HepG2 (cell line): ENCODE results near the gene C2orf15. TPM values are rescaled to one million over a fixed set of nuclear protein-coding genes. Genes with fewer than 3 reads are reported as not detected.

Source experiments
- CBX2 ChIP-seq, 2 experiments: fragments of 200-600 bp in 1 of 2; sonication (generic); formaldehyde crosslinking in 1 of 2; IDR thresholded peaks; 2 replicates each; pipeline versions ENCODE4 v1.7.0 to v1.8.1; 2018 to 2022; ENCODE audit warnings: low read depth in 2 of 2, low read length in 1 of 2, mild to moderate bottlenecking in 1 of 2, missing genetic modification reagents in 1 of 2
- FOXM1 ChIP-seq: sonication (generic); formaldehyde crosslinking; IDR thresholded peaks from 2 replicates; pipeline ENCODE4 v1.5.0; 2020; ENCODE audit warnings: missing genetic modification reagents
- IRF2 ChIP-seq: IDR thresholded peaks from 2 replicates; pipeline ENCODE4 v1.6.1; 2018; ENCODE audit warnings: missing genetic modification reagents, missing compliant biosample characterization
- NRL ChIP-seq: sonication (generic); formaldehyde crosslinking; IDR thresholded peaks from 2 replicates; pipeline ENCODE4 v1.5.0; 2020; ENCODE audit warnings: missing genetic modification reagents, mild to moderate bottlenecking, moderate library complexity, borderline replicate concordance
- RXRB ChIP-seq: IDR thresholded peaks from 2 replicates; pipeline ENCODE4 v1.6.1; 2016; ENCODE audit warnings: borderline replicate concordance, missing genetic modification reagents, missing compliant biosample characterization
- TBX2 ChIP-seq: sonication (generic); formaldehyde crosslinking; IDR thresholded peaks from 2 replicates; pipeline ENCODE4 v1.5.0; 2020; ENCODE audit warnings: missing genetic modification reagents, mild to moderate bottlenecking, borderline replicate concordance
- ZNF143 ChIP-seq: sonication (generic); formaldehyde crosslinking; IDR thresholded peaks from 2 replicates; pipeline ENCODE4 v1.4.0; 2020; ENCODE audit warnings: missing genetic modification reagents
- ZNF737 ChIP-seq: sonication (generic); formaldehyde crosslinking; IDR thresholded peaks from 2 replicates; pipeline ENCODE4 v1.5.0; 2020; ENCODE audit warnings: missing genetic modification reagents, mild to moderate bottlenecking, borderline replicate concordance
- polyA plus RNA-seq, 8 experiments: library from polyadenylated mRNA; depleted of rRNA in 3 of 8; stranded (reverse) in 7 of 8; unstranded in 1 of 8; fragments of >200 nt; fragmentation: Illumina TruSeq in 4 of 8; extraction: Trizol in 4 of 8; gene quantifications; 2 replicates each; pipeline versions ENCODE4 v1.2.1 to v1.2.3, GENCODE V29; 2011 to 2016; ENCODE audit warnings: low read depth in 4 of 8, missing spikeins in 1 of 8, mixed read lengths in 1 of 8; ENCODE audit not compliant: insufficient read depth in 1 of 8
- total RNA-seq, 5 experiments: library from RNA; depleted of rRNA; stranded (reverse); fragments of >200 nt; fragmentation: Illumina TruSeq; extraction: Trizol; gene quantifications; 2 replicates each; pipeline ENCODE4 v1.2.3, GENCODE V29; 2016; ENCODE audit warnings: low read depth in 1 of 5
- TF ChIP-seq, protein P1 (sequence below): sonication (generic); IDR thresholded peaks from 2 replicates; pipeline ENCODE4 v1.6.1; 2016; ENCODE audit warnings: low read depth, borderline replicate concordance
- TF ChIP-seq, protein P2 (sequence below): sonication (generic); formaldehyde crosslinking; IDR thresholded peaks from 2 replicates; pipeline ENCODE4 v1.4.0; 2020; ENCODE audit warnings: mild to moderate bottlenecking, missing genetic modification reagents
- TF ChIP-seq, protein P3 (sequence below): sonication (generic); formaldehyde crosslinking; IDR thresholded peaks from 2 replicates; pipeline ENCODE4 v1.4.0; 2020; ENCODE audit warnings: mild to moderate bottlenecking, missing genetic modification reagents
- TF ChIP-seq, protein P4 (sequence below): sonication (generic); formaldehyde crosslinking; IDR thresholded peaks from 2 replicates; pipeline ENCODE4 v1.5.1; 2020; ENCODE audit warnings: mild to moderate bottlenecking, missing genetic modification reagents, borderline replicate concordance
- TF ChIP-seq, protein P5 (sequence below): sonication (generic); formaldehyde crosslinking; conservative IDR thresholded peaks from 2 replicates; pipeline ENCODE4 v1.8.0; 2022; ENCODE audit warnings: missing genetic modification reagents
- TF ChIP-seq, protein P6 (sequence below), 2 experiments: sonication (generic) in 1 of 2; formaldehyde crosslinking in 1 of 2; IDR thresholded peaks; 2 replicates each; pipeline versions ENCODE4 v1.5.1 to v1.6.1; 2011 to 2020; ENCODE audit warnings: borderline replicate concordance in 1 of 2, low read depth in 1 of 2, low read length in 1 of 2, mild to moderate bottlenecking in 1 of 2, missing genetic modification reagents in 1 of 2, moderate library complexity in 1 of 2
- TF ChIP-seq, protein P7 (sequence below): IDR thresholded peaks from 2 replicates; pipeline ENCODE4 v1.6.1; 2018; ENCODE audit warnings: missing genetic modification reagents, mild to moderate bottlenecking, missing compliant biosample characterization

The C2orf15 gene
- total and polyA plus RNA-seq, 2 of the 13 experiments (the other 11 are each of a cell fraction or from before 2014, with no cell fraction given): 5.5 to 8.3 TPM

DNA sequence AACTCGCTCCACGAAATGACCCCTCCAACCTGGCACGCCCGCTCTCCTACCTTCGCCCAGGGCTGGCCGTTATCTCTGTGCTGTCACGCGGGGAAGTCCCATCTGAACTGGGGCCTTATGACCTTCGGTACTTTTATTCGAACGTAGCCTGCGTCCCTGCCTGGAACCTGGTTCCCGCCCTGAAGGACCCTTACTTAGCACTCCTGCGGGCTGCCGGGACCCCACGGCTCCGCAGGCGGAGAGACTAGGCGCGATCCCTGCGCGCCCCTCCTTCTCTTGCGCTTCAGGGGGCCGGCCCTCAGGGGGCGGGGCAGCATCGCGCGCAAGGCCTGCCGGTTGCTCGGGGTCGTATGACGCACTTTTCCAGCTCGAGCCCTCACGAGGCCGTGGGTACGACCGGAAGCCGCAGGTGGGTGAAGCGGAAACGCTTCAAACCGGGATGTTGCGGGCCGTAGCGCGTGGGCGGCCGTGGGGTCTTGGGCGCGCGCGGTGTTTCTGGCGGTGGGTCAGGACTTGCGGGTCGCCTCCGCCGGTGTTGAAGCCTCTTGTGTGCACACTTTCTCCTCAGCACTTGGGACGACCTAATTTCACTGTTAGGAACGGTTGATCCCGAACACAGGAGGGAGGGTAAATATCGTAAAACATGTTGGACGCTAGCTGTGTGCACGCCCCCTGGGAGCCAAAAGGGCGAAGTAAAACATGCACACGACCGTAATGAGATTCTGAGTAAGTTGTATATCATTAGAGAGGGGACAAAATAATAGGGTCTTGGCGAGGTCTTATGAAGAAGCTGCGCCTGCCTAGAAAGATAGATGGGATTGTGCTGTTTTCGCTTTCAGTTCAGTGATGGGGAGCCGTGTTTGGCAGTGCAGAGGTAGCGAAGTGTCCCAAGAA is 13.4 kb downstream of the C2orf15 start, which contains the start of the genes LIPT1 and TSGA10 (continued):
- TF ChIP-seq CBX2 (IDR thresholded peaks at IDR 0.05; ENCODE audit: low read depth, low read length) (no peak), CBX2 (CRISPR knock-in tag; IDR thresholded peaks at IDR 0.05; ENCODE audit: low read depth) (no peak), RXRB (CRISPR knock-in tag) (peak; percentile 79), FOXM1 (no peak; the same call in 1 of the 2 replicates), IRF2 (peak; percentile 95), TBX2 (peak; percentile 99), ZNF143 (CRISPR knock-in tag) (peak; percentile 95), ZNF737 (peak; percentile 35; the same call in 1 of the 2 replicates), NRL (CRISPR knock-in tag) (peak; percentile 100)
- TF ChIP-seq, protein P1, sequence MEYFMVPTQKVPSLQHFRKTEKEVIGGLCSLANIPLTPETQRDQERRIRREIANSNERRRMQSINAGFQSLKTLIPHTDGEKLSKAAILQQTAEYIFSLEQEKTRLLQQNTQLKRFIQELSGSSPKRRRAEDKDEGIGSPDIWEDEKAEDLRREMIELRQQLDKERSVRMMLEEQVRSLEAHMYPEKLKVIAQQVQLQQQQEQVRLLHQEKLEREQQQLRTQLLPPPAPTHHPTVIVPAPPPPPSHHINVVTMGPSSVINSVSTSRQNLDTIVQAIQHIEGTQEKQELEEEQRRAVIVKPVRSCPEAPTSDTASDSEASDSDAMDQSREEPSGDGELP: peak; percentile 52; the same call in 1 of the 2 replicates
- TF ChIP-seq, protein P2, sequence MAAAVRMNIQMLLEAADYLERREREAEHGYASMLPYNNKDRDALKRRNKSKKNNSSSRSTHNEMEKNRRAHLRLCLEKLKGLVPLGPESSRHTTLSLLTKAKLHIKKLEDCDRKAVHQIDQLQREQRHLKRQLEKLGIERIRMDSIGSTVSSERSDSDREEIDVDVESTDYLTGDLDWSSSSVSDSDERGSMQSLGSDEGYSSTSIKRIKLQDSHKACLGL (CRISPR knock-in tag): peak; percentile 98
- TF ChIP-seq, protein P3, sequence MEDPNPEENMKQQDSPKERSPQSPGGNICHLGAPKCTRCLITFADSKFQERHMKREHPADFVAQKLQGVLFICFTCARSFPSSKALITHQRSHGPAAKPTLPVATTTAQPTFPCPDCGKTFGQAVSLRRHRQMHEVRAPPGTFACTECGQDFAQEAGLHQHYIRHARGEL (CRISPR knock-in tag): no peak
- TF ChIP-seq, protein P4, sequence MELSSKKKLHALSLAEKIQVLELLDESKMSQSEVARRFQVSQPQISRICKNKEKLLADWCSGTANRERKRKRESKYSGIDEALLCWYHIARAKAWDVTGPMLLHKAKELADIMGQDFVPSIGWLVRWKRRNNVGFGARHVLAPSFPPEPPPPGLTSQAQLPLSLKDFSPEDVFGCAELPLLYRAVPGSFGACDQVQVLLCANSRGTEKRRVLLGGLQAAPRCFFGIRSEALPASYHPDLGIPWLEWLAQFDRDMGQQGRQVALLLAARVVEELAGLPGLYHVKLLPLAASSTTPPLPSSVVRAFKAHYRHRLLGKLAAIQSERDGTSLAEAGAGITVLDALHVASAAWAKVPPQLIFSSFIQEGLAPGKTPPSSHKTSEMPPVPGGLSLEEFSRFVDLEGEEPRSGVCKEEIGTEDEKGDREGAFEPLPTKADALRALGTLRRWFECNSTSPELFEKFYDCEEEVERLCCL (CRISPR knock-in tag): no peak; the same call in 1 of the 2 replicates
- TF ChIP-seq, protein P5, sequence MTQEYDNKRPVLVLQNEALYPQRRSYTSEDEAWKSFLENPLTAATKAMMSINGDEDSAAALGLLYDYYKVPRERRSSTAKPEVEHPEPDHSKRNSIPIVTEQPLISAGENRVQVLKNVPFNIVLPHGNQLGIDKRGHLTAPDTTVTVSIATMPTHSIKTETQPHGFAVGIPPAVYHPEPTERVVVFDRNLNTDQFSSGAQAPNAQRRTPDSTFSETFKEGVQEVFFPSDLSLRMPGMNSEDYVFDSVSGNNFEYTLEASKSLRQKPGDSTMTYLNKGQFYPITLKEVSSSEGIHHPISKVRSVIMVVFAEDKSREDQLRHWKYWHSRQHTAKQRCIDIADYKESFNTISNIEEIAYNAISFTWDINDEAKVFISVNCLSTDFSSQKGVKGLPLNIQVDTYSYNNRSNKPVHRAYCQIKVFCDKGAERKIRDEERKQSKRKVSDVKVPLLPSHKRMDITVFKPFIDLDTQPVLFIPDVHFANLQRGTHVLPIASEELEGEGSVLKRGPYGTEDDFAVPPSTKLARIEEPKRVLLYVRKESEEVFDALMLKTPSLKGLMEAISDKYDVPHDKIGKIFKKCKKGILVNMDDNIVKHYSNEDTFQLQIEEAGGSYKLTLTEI (CRISPR knock-in tag): no peak
- TF ChIP-seq, protein P6, sequence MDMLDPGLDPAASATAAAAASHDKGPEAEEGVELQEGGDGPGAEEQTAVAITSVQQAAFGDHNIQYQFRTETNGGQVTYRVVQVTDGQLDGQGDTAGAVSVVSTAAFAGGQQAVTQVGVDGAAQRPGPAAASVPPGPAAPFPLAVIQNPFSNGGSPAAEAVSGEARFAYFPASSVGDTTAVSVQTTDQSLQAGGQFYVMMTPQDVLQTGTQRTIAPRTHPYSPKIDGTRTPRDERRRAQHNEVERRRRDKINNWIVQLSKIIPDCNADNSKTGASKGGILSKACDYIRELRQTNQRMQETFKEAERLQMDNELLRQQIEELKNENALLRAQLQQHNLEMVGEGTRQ (IDR thresholded peaks at IDR 0.05; ENCODE audit: low read depth, low read length): 0 out of 2 replicates have a peak, but pooled peaks have one; percentile 7
- TF ChIP-seq, protein P6 (CRISPR knock-in tag; IDR thresholded peaks at IDR 0.05; ENCODE audit: borderline replicate concordance): peak; percentile 79
- TF ChIP-seq, protein P7, sequence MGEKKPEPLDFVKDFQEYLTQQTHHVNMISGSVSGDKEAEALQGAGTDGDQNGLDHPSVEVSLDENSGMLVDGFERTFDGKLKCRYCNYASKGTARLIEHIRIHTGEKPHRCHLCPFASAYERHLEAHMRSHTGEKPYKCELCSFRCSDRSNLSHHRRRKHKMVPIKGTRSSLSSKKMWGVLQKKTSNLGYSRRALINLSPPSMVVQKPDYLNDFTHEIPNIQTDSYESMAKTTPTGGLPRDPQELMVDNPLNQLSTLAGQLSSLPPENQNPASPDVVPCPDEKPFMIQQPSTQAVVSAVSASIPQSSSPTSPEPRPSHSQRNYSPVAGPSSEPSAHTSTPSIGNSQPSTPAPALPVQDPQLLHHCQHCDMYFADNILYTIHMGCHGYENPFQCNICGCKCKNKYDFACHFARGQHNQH (CRISPR knock-in tag): peak; percentile 97
